GM23248 (cell line): ENCODE data around the gene PAPLN. TPM values are rescaled to one million over a fixed set of nuclear protein-coding genes. Genes with fewer than 3 reads are reported as not detected.
"Not testable (repeated sequence)": the region's sequence is repeated elsewhere in the genome, so short reads cannot be mapped to it uniquely, and the experiment has no call there.

ENCODE experiments used
- DNase-seq: peaks from one replicate; pipeline ENCODE4 v3.0.0-alpha.2; 2015
- H2AFZ ChIP-seq: fragments of 200-600 bp; sonication (generic); 2 replicates; pipeline ENCODE4 v1.6.1; 2016; ENCODE audit warnings: antibody characterized with exemption
- H3F3A ChIP-seq: fragments of 200-600 bp; sonication (generic); 2 replicates; pipeline ENCODE4 v1.6.1; 2016; ENCODE audit warnings: mild to moderate bottlenecking, antibody characterized with exemption, mixed run types; ENCODE audit not compliant: insufficient read depth
- H3K27ac ChIP-seq: fragments of 200-600 bp; sonication (generic); 2 replicates; pipeline ENCODE4 v1.5.1; 2016; ENCODE audit warnings: mild to moderate bottlenecking
- H3K27me3 ChIP-seq: fragments of 200-600 bp; sonication (generic); replicated peaks from 2 replicates; pipeline ENCODE4 v1.6.1; 2016; ENCODE audit warnings: mild to moderate bottlenecking; ENCODE audit not compliant: insufficient read depth
- H3K36me3 ChIP-seq: fragments of 200-600 bp; sonication (generic); 2 replicates; pipeline ENCODE4 v1.6.1; 2016; ENCODE audit warnings: low read depth, mild to moderate bottlenecking
- H3K4me1 ChIP-seq: fragments of 200-600 bp; sonication (generic); 2 replicates; pipeline ENCODE4 v1.6.1; 2016; ENCODE audit warnings: mild to moderate bottlenecking; ENCODE audit not compliant: insufficient read depth
- H3K4me2 ChIP-seq: fragments of 200-600 bp; sonication (generic); one replicate; pipeline ENCODE4 v1.6.1; 2016; ENCODE audit warnings: mild to moderate bottlenecking; ENCODE audit not compliant: unreplicated experiment
- H3K4me3 ChIP-seq: fragments of 200-600 bp; sonication (generic); 2 replicates; pipeline ENCODE4 v1.5.1; 2016; ENCODE audit warnings: mild to moderate bottlenecking
- H3K79me2 ChIP-seq: fragments of 200-600 bp; sonication (generic); 2 replicates; pipeline ENCODE4 v1.6.1; 2016; ENCODE audit warnings: mild to moderate bottlenecking; ENCODE audit not compliant: insufficient read depth
- H3K9ac ChIP-seq: fragments of 200-600 bp; sonication (generic); 2 replicates; pipeline ENCODE4 v1.6.1; 2016; ENCODE audit warnings: mild to moderate bottlenecking
- H3K9me2 ChIP-seq: fragments of 200-600 bp; sonication (generic); 2 replicates; pipeline ENCODE4 v1.6.1; 2016; ENCODE audit warnings: mixed run types, mild to moderate bottlenecking, moderate library complexity; ENCODE audit not compliant: insufficient read depth
- H3K9me3 ChIP-seq: fragments of 200-600 bp; sonication (generic); one replicate; pipeline ENCODE4 v1.6.1; 2017; ENCODE audit warnings: low read depth
- H4K20me1 ChIP-seq: fragments of 200-600 bp; sonication (generic); 2 replicates; pipeline ENCODE4 v1.6.0; 2016; ENCODE audit not compliant: insufficient read depth
- EZH2 ChIP-seq: fragments of 200-600 bp; sonication (generic); IDR thresholded peaks from 2 replicates; pipeline ENCODE4 v1.6.1; 2018; ENCODE audit warnings: antibody characterized with exemption, mild to moderate bottlenecking; ENCODE audit not compliant: insufficient read depth, poor library complexity, severe bottlenecking
- EZH2phosphoT487 ChIP-seq: fragments of 200-600 bp; sonication (generic); IDR thresholded peaks from 2 replicates; pipeline ENCODE4 v1.6.1; 2018; ENCODE audit warnings: antibody characterized with exemption, moderate library complexity, mild to moderate bottlenecking, low read depth; ENCODE audit not compliant: insufficient read depth
- WGBS, 2 experiments: methylation state at CpG; one replicate each; pipeline ENCODE4 v1.1.6; 2015 to 2017; ENCODE audit warnings: low lambda C conversion rate in 2 of 2, low coverage in 1 of 2; ENCODE audit errors: missing lambda C conversion rate in 2 of 2; 5-methylcytosine and 5-hydroxymethylcytosine counted together
- in situ Hi-C: fragments of 300-500 bp; cut with MboI; formaldehyde crosslinking; loops from 2 replicates; pipeline ENCODE4 v1.15.0; 2020
- polyA plus RNA-seq: library from polyadenylated mRNA; unstranded; fragments of >200 nt; fragmentation: Nextera tagmentation; extraction: Ambion mirVana; gene quantifications from 2 replicates; pipeline ENCODE4 v1.2.1, GENCODE V29; 2016
- total RNA-seq: library from RNA; depleted of rRNA; stranded (reverse); fragments of >200 nt; shearing (Covaris generic); gene quantifications from 2 replicates; pipeline ENCODE4 v1.2.3, GENCODE V29; 2014

The PAPLN gene
- total and polyA plus RNA-seq, 2 experiments from 2014 or later: 0.22 to 0.98 TPM

GRCh38 chr14:73191441-73191840 is 45.9 kb upstream of the PAPLN start:
- Histone ChIP-seq H3K4me3 (no peak overlapping the region), H3K9me2 (no peaks in the 10 kb centered on the region), H3K4me2 (no peak overlapping the region), H3K27me3 (no peaks in the 10 kb centered on the region), H2AFZ (no peak overlapping the region), H3K9ac (no peak overlapping the region), H3K79me2 (no peaks in the 10 kb centered on the region), H4K20me1 (no peaks in the 10 kb centered on the region), H3K9me3 (no peaks in the 10 kb centered on the region), H3K27ac (no peak overlapping the region), H3K36me3 (peaks cover 44% of the 10 kb centered on the region), H3K4me1 (peaks cover 15% of the 10 kb centered on the region), H3F3A (0 out of 2 replicates have a peak, but pooled peaks cover 8% of the 10 kb centered on the region)
- in situ Hi-C loops: no loop called here
- no peak for TF ChIP-seq EZH2phosphoT487
- no peak for TF ChIP-seq EZH2
- 83 to 86% methylated on average over 2 of the region's 2 CpGs for WGBS, 2 experiments
- DNase-seq: no peak

GRCh38 chr14:73194306-73194705 is 43.0 kb upstream of the PAPLN start:
- H2AFZ ChIP-seq, H3K79me2 ChIP-seq, H3K4me2 ChIP-seq, H3K4me1 ChIP-seq, H4K20me1 ChIP-seq, H3K27me3 ChIP-seq, H3K9me3 ChIP-seq, H3K9me2 ChIP-seq, H3K27ac ChIP-seq, in situ Hi-C loops, H3K9ac ChIP-seq, DNase-seq, H3K4me3 ChIP-seq, H3F3A ChIP-seq: not testable (repeated sequence)
- 84 to 89% methylated on average over 8 of the region's 8 CpGs for WGBS, 2 experiments
- peaks cover 41% of the 10 kb centered on the region for H3K36me3 ChIP-seq

GRCh38 chr14:73198253-73198652 is 39.1 kb upstream of the PAPLN start:
- in situ Hi-C loops: no loop called here
- no peak overlapping the region for H2AFZ ChIP-seq
- no peaks in the 10 kb centered on the region for H4K20me1 ChIP-seq
- H3K9ac ChIP-seq: no peak overlapping the region
- DNase-seq: no peak
- no peak overlapping the region for H3K27ac ChIP-seq
- H3K36me3 ChIP-seq: peaks cover 36% of the 10 kb centered on the region
- no peaks in the 10 kb centered on the region for H3K27me3 ChIP-seq
- TF ChIP-seq EZH2 (no peak), EZH2phosphoT487 (no peak)
- H3K9me3 ChIP-seq: no peaks in the 10 kb centered on the region
- no peaks in the 10 kb centered on the region; the same call in 1 of the 2 replicates for H3K79me2 ChIP-seq
- no peak overlapping the region for H3K4me3 ChIP-seq
- H3K9me2 ChIP-seq: no peaks in the 10 kb centered on the region
- no peak overlapping the region for H3K4me2 ChIP-seq
- no peaks in the 10 kb centered on the region for H3F3A ChIP-seq
- WGBS, 2 experiments: 100% methylated on average over 2 of the region's 2 CpGs
- no peaks in the 10 kb centered on the region for H3K4me1 ChIP-seq

GRCh38 chr14:73203527-73203926 is 33.8 kb upstream of the PAPLN start:
- Histone ChIP-seq H4K20me1 (no peaks in the 10 kb centered on the region), H3K4me1 (no peaks in the 10 kb centered on the region), H3K27ac (no peak overlapping the region), H3K27me3 (no peaks in the 10 kb centered on the region), H3K9me3 (no peaks in the 10 kb centered on the region), H2AFZ (no peak overlapping the region), H3K36me3 (peaks cover 46% of the 10 kb centered on the region), H3K9ac (no peak overlapping the region), H3F3A (no peaks in the 10 kb centered on the region), H3K9me2 (no peaks in the 10 kb centered on the region), H3K79me2 (no peaks in the 10 kb centered on the region; the same call in 1 of the 2 replicates), H3K4me2 (no peak overlapping the region), H3K4me3 (no peak overlapping the region)
- DNase-seq: no peak
- whole genome bisulfite sequencing, 2 experiments: 94 to 95% methylated on average over 2 of the region's 2 CpGs
- in situ Hi-C loops: no loop called here
- TF ChIP-seq EZH2phosphoT487 (no peak), EZH2 (no peak)

- H3K9me3 ChIP-seq: no peaks in the 10 kb centered on the region
- no peaks in the 10 kb centered on the region for H4K20me1 ChIP-seq
- TF ChIP-seq EZH2 (no peak), EZH2phosphoT487 (no peak)
- in situ Hi-C loops: no loop called here
- 96 to 100% methylated on average over 2 of the region's 2 CpGs for WGBS, 2 experiments
- no peaks in the 10 kb centered on the region for H3K79me2 ChIP-seq
- no peak overlapping the region for H2AFZ ChIP-seq
- H3K9ac ChIP-seq: no peak overlapping the region
- peaks cover 46% of the 10 kb centered on the region for H3K36me3 ChIP-seq
- peaks cover 7% of the 10 kb centered on the region; the same call in 1 of the 2 replicates for H3F3A ChIP-seq
- H3K27me3 ChIP-seq: no peaks in the 10 kb centered on the region
- no peak overlapping the region for H3K4me2 ChIP-seq
- H3K27ac ChIP-seq: no peak overlapping the region
- no peak overlapping the region for H3K4me3 ChIP-seq
- no peak for DNase-seq
- H3K9me2 ChIP-seq: no peaks in the 10 kb centered on the region
- peaks cover 10% of the 10 kb centered on the region for H3K4me1 ChIP-seq
Measured at GRCh38 chr14:73207615-73208014, 29.7 kb upstream of the PAPLN start.
